Left ventricle myocardium superior (tissue), 1 donor: ENCODE measurements around the gene PRRT4. TPM values are rescaled to one million over a fixed set of nuclear protein-coding genes. Genes with fewer than 3 reads are reported as not detected.

Experiments
- ATAC-seq: fragments of 200-7000 bp; cut with Tn5 transposase; one replicate; pipeline ENCODE4 v1.9.1; 2020; ENCODE audit warnings: mild to moderate bottlenecking, moderate library complexity
- DNase-seq: peaks from one replicate; pipeline ENCODE4 v3.0.0-alpha.2; 2020
- intact Hi-C: fragments of 100-400 bp; cut with micrococcal nuclease; formaldehyde crosslinking; loops from one replicate; pipeline ENCODE4 v1.11.0; 2022
- total RNA-seq: library from RNA; stranded (reverse); fragmentation: NEBNext Ultra II Directional; extraction: Animal tissue kit (Norgen Biotek cat#: 25700); gene quantifications from one replicate; pipeline ENCODE4 v1.2.1, GENCODE V29; 2021
- donor health status: DM: no; HTN: yes; CAD: no; lungs with severe emphysema.

Gene PRRT4
- total RNA-seq, 1 donor from 2014 or later = 1.6 TPM

GRCh38 chr7:128353610-128354009, 7.9 kb downstream of the PRRT4 start:
- intact Hi-C loops = no loop called here
- no peak for ATAC-seq
- no peak for DNase-seq

- ATAC-seq (no peak), DNase-seq (no peak)
- intact Hi-C loops = no loop called here
Measured at GRCh38 chr7:128353189-128353588, 8.3 kb downstream of the PRRT4 start.

GRCh38 chr7:128352636-128353035, 8.9 kb downstream of the PRRT4 start:
- DNase-seq = no peak
- ATAC-seq = no peak
- intact Hi-C loops = no loop called here

- peak; percentile 58 for ATAC-seq
- intact Hi-C loops = no loop called here
- peak; percentile 70 for DNase-seq
Measured at GRCh38 chr7:128352153-128352537, 9.3 kb downstream of the PRRT4 start.

- intact Hi-C loops = no loop called here
- peak; percentile 17 for ATAC-seq
- DNase-seq = peak; percentile 50
Measured at GRCh38 chr7:128351296-128352152, 10.0 kb downstream of the PRRT4 start.

- peak; percentile 40 for DNase-seq
- intact Hi-C loops = no loop called here
- ATAC-seq = no peak
Measured at GRCh38 chr7:128350708-128351295, 10.7 kb downstream of the PRRT4 start.

- intact Hi-C loops = no loop called here
- ATAC-seq (no peak), DNase-seq (no peak)
Measured at GRCh38 chr7:128349466-128349825, 12.0 kb downstream of the PRRT4 start.

- ATAC-seq = peak; percentile 33
- intact Hi-C loops = no loop called here
- peak; percentile 70 for DNase-seq
Measured at GRCh38 chr7:128347647-128348097, 13.8 kb downstream of the PRRT4 start.

- no peak for ATAC-seq
- no peak for DNase-seq
- intact Hi-C loops = no loop called here
Measured at GRCh38 chr7:128344431-128344774, 17.1 kb downstream of the PRRT4 start.

- intact Hi-C loops = no loop called here
- ATAC-seq = peak; percentile 94
Measured at GRCh38 chr7:128343554-128344430, 17.7 kb downstream of the PRRT4 start, which contains the start of gene RBM28. Gene RBM28, minus strand, starts transcription at chr7:128343908. Its CDS starts 115 bp downstream, at chr7:128343793.

GRCh38 chr7:128341733-128342132, 19.8 kb downstream of the PRRT4 start:
- ATAC-seq = no peak
- intact Hi-C loops = no loop called here
- no peak for DNase-seq

More at GRCh38 chr7:128343554-128344430, 17.7 kb downstream of the PRRT4 start, which contains the start of gene RBM28:
- peak; percentile 88 for DNase-seq

- ATAC-seq (no peak), DNase-seq (no peak)
- intact Hi-C loops = no loop called here
Measured at GRCh38 chr7:128335730-128336129, 25.8 kb downstream of the PRRT4 start.

- ATAC-seq = no peak
- DNase-seq = no peak
- intact Hi-C loops = no loop called here
Measured at GRCh38 chr7:128324368-128324680, 37.2 kb downstream of the PRRT4 start.

GRCh38 chr7:128323459-128324367, 37.8 kb downstream of the PRRT4 start:
- DNase-seq (peak; percentile 31), ATAC-seq (peak; percentile 86)
- intact Hi-C loops = no loop called here

GRCh38 chr7:128323040-128323439, 38.5 kb downstream of the PRRT4 start:
- ATAC-seq (peak; percentile 31), DNase-seq (no peak)
- intact Hi-C loops = no loop called here

GRCh38 chr7:128322040-128322643, 39.3 kb downstream of the PRRT4 start:
- intact Hi-C loops = no loop called here
- DNase-seq = no peak
- ATAC-seq = peak; percentile 39

GRCh38 chr7:128321044-128321422, 40.5 kb downstream of the PRRT4 start:
- DNase-seq = no peak
- intact Hi-C loops = no loop called here
- ATAC-seq = no peak

GRCh38 chr7:128318691-128319090, 42.8 kb downstream of the PRRT4 start:
- ATAC-seq (no peak), DNase-seq (no peak)
- intact Hi-C loops = no loop called here

GRCh38 chr7:128311013-128311412, 50.5 kb downstream of the PRRT4 start:
- intact Hi-C loops = no loop called here
- no peak for ATAC-seq
- DNase-seq = no peak
